Fibroblast of villous mesenchyme (primary cell): Measurements from ENCODE around the gene APCDD1L. TPM values are rescaled to one million over a fixed set of nuclear protein-coding genes. Genes with fewer than 3 reads are reported as not detected.

ENCODE experiments used
- DNase-seq: peaks from one replicate; pipeline ENCODE4 v3.0.0-alpha.2; 2010; ENCODE audit warnings: low read depth
- H3K4me3 ChIP-seq: 2 replicates; pipeline ENCODE4 v1.5.1; 2011; ENCODE audit warnings: low read depth, mild to moderate bottlenecking, low read length
- CTCF ChIP-seq: IDR thresholded peaks from 2 replicates; pipeline ENCODE4 v1.5.1; 2012; ENCODE audit warnings: low read depth, mild to moderate bottlenecking, low read length; ENCODE audit not compliant: insufficient read depth
- total RNA-seq: library from RNA; depleted of rRNA; stranded (reverse); fragments of >200 nt; gene quantifications from 2 replicates; pipeline ENCODE4 v1.2.3, GENCODE V29; 2012

The APCDD1L gene
- total RNA-seq, 1 donor = 0.86 TPM

- DNase-seq = no peak
- no peak overlapping the region for H3K4me3 ChIP-seq
- TF ChIP-seq CTCF = no peak
Observed at GRCh38 chr20:58466729-58467571, 48.2 kb downstream of the APCDD1L start.

- no peak overlapping the region for H3K4me3 ChIP-seq
- DNase-seq = no peak
- TF ChIP-seq CTCF = no peak
Observed at GRCh38 chr20:58466095-58466708, 49.0 kb downstream of the APCDD1L start.

- H3K4me3 ChIP-seq = no peak overlapping the region
- no peak for TF ChIP-seq CTCF
- DNase-seq = no peak
Observed at GRCh38 chr20:58464838-58465237, 50.4 kb downstream of the APCDD1L start.

- TF ChIP-seq CTCF = no peak
- peak; percentile 42 for DNase-seq
- no peak overlapping the region for H3K4me3 ChIP-seq
Observed at GRCh38 chr20:58463256-58463655, 51.9 kb downstream of the APCDD1L start.

GRCh38 chr20:58461899-58462298, 53.3 kb downstream of the APCDD1L start:
- TF ChIP-seq CTCF = no peak
- no peak overlapping the region for H3K4me3 ChIP-seq
- no peak for DNase-seq

GRCh38 chr20:58461104-58461503, 54.1 kb downstream of the APCDD1L start:
- TF ChIP-seq CTCF = no peak
- no peak for DNase-seq
- H3K4me3 ChIP-seq = no peak overlapping the region
